ENCODE data around the gene SLC15A1.

The SLC15A1 gene

DNA sequence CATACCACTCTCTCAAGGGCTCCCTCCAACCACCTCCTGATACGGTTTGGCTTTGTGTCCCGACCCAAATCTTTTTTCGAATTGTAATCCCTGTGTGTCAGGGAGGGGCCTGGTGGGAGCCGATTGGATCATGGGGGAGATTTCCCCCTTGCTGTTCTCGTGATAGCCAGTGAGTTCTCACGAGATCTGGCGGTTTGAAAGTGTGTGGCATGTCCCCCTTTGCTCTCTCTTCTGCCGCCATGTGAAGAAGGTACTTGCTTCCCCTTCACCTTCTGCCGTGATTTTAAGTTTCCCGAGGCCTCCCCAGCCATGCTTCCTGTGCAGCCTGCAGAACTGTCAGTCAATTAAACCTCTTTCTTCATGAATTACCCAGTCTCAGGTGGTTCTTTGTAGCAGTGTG lies 34.7 kb upstream of the SLC15A1 start:
- CTCF ChIA-PET: no interaction called here

DNA sequence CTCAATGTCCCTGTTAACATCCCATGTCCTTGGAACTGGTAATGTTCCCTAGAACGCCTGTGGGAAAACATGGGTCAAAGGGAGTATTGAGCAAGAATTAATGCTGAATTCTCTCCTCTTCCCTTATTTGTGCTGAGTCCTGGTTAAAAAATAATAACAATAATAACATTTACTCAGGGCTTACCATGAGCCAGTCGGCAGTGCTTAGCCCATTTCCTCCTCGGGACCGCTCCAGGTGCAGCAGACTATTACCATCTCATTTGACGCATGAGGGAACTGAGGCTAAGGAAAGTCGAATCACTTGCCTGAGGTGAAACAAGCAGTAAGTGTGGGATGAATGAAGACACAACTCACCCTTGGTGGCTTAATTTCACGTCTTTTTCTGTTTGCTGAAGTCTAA lies 33.6 kb upstream of the SLC15A1 start:
- H3K36me3 ChIP-seq (ENCODE audit: control insufficient read depth in 2 of 2, insufficient read depth in 1 of 2, low read length in 2 of 2): no peaks in the 10 kb centered on the region
- H3K27ac ChIP-seq (ENCODE audit: extremely low read depth, low read depth, low read length): no peak overlapping the region
- no peaks in the 10 kb centered on the region for H3K9me3 ChIP-seq (ENCODE audit: control insufficient read depth, insufficient read depth, low read depth, low read length)
- CTCF ChIA-PET: no interaction called here
- no peak overlapping the region for H3K4me3 ChIP-seq (ENCODE audit: low read depth, low read length)
- no peaks in the 10 kb centered on the region for H3K4me1 ChIP-seq (ENCODE audit: control insufficient read depth, insufficient read depth, low read length)
- POLR2A ChIA-PET: no interaction called here
- TF ChIP-seq ZNF670 (tag by site-specific recombination; IDR thresholded peaks at IDR 0.05; ENCODE audit: low read depth) (no peak), ZNF248 (tag by site-specific recombination; IDR thresholded peaks at IDR 0.05) (no peak), EGR2 (tag by site-specific recombination; IDR thresholded peaks at IDR 0.05; ENCODE audit: low read depth) (no peak), ZBTB8A (tag by site-specific recombination; IDR thresholded peaks at IDR 0.05) (no peak), ZNF2 (tag by site-specific recombination; IDR thresholded peaks at IDR 0.05) (no peak), ZNF37A (tag by site-specific recombination; IDR thresholded peaks at IDR 0.05) (no peak), ZBTB1 (tag by site-specific recombination; IDR thresholded peaks at IDR 0.05) (no peak), ZNF354C (tag by site-specific recombination; IDR thresholded peaks at IDR 0.05; ENCODE audit: borderline replicate concordance, low read depth) (no peak), ZNF274 (IDR thresholded peaks at IDR 0.05; ENCODE audit: low read length) (no peak), ZNF274 (tag by site-specific recombination; IDR thresholded peaks at IDR 0.05; ENCODE audit: borderline replicate concordance) (no peak)
- TF ChIP-seq, protein P1, sequence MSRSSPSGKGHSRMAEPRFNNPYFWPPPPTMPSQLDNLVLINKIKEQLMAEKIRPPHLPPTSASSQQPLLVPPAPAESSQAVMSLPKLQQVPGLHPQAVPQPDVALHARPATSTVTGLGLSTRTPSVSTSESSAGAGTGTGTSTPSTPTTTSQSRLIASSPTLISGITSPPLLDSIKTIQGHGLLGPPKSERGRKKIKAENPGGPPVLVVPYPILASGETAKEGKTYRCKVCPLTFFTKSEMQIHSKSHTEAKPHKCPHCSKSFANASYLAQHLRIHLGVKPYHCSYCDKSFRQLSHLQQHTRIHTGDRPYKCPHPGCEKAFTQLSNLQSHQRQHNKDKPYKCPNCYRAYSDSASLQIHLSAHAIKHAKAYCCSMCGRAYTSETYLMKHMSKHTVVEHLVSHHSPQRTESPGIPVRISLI (tag by site-specific recombination; IDR thresholded peaks at IDR 0.05): no peak
- TF ChIP-seq, protein P2, sequence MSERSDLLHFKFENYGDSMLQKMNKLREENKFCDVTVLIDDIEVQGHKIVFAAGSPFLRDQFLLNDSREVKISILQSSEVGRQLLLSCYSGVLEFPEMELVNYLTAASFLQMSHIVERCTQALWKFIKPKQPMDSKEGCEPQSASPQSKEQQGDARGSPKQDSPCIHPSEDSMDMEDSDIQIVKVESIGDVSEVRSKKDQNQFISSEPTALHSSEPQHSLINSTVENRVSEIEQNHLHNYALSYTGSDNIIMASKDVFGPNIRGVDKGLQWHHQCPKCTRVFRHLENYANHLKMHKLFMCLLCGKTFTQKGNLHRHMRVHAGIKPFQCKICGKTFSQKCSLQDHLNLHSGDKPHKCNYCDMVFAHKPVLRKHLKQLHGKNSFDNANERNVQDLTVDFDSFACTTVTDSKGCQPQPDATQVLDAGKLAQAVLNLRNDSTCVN (tag by site-specific recombination; optimal IDR thresholded peaks at IDR 0.05): no peak

More for the DNA sequence above, 34.7 kb upstream of the SLC15A1 start:
- Histone ChIP-seq H3K4me3 (ENCODE audit: low read depth, low read length) (no peak overlapping the region), H3K36me3 (ENCODE audit: control insufficient read depth in 2 of 2, insufficient read depth in 1 of 2, low read length in 2 of 2) (no peaks in the 10 kb centered on the region), H3K4me1 (ENCODE audit: control insufficient read depth, insufficient read depth, low read length) (no peaks in the 10 kb centered on the region), H3K9me3 (ENCODE audit: control insufficient read depth, insufficient read depth, low read depth, low read length) (no peaks in the 10 kb centered on the region), H3K27ac (ENCODE audit: extremely low read depth, low read depth, low read length) (no peak overlapping the region)
- TF ChIP-seq, protein P3, sequence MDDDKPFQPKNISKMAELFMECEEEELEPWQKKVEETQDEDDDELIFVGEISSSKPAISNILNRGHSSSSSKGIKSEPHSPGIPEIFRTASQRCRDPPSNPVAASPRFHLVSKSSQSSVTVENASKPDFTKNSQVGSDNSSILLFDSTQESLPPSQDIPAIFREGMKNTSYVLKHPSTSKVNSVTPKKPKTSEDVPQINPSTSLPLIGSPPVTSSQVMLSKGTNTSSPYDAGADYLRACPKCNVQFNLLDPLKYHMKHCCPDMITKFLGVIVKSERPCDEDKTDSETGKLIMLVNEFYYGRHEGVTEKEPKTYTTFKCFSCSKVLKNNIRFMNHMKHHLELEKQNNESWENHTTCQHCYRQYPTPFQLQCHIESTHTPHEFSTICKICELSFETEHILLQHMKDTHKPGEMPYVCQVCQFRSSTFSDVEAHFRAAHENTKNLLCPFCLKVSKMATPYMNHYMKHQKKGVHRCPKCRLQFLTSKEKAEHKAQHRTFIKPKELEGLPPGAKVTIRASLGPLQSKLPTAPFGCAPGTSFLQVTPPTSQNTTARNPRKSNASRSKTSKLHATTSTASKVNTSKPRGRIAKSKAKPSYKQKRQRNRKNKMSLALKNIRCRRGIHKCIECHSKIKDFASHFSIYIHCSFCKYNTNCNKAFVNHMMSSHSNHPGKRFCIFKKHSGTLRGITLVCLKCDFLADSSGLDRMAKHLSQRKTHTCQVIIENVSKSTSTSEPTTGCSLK (tag by site-specific recombination; IDR thresholded peaks at IDR 0.05): no peak
- TF ChIP-seq ZNF792 (tag by site-specific recombination; IDR thresholded peaks at IDR 0.05) (no peak), ZNF629 (tag by site-specific recombination; IDR thresholded peaks at IDR 0.05) (no peak), GLI4 (tag by site-specific recombination; IDR thresholded peaks at IDR 0.05) (no peak), ZNF670 (tag by site-specific recombination; IDR thresholded peaks at IDR 0.05; ENCODE audit: low read depth) (no peak), ZFHX2 (tag by site-specific recombination; conservative IDR thresholded peaks at IDR 0.05) (no peak), GLIS2 (tag by site-specific recombination; IDR thresholded peaks at IDR 0.05) (no peak), ZNF560 (tag by site-specific recombination; IDR thresholded peaks at IDR 0.05; ENCODE audit: borderline replicate concordance) (no peak), KLF7 (tag by site-specific recombination; IDR thresholded peaks at IDR 0.05; ENCODE audit: borderline replicate concordance) (no peak), ZNF596 (tag by site-specific recombination; IDR thresholded peaks at IDR 0.05) (no peak), ZNF121 (tag by site-specific recombination; IDR thresholded peaks at IDR 0.05) (no peak), ZNF585B (tag by site-specific recombination; IDR thresholded peaks at IDR 0.05) (no peak), OVOL3 (tag by site-specific recombination; IDR thresholded peaks at IDR 0.05) (no peak), ZNF175 (tag by site-specific recombination; IDR thresholded peaks at IDR 0.05) (no peak), GLI2 (tag by site-specific recombination; IDR thresholded peaks at IDR 0.05; ENCODE audit: borderline replicate concordance, low read depth) (no peak), ZNF114 (tag by site-specific recombination; IDR thresholded peaks at IDR 0.05) (no peak)
- TF ChIP-seq, protein P4, sequence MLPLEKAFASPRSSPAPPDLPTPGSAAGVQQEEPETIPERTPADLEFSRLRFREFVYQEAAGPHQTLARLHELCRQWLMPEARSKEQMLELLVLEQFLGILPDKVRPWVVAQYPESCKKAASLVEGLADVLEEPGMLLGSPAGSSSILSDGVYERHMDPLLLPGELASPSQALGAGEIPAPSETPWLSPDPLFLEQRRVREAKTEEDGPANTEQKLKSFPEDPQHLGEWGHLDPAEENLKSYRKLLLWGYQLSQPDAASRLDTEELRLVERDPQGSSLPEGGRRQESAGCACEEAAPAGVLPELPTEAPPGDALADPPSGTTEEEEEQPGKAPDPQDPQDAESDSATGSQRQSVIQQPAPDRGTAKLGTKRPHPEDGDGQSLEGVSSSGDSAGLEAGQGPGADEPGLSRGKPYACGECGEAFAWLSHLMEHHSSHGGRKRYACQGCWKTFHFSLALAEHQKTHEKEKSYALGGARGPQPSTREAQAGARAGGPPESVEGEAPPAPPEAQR (tag by site-specific recombination; IDR thresholded peaks at IDR 0.05): no peak
- TF ChIP-seq, protein P5, sequence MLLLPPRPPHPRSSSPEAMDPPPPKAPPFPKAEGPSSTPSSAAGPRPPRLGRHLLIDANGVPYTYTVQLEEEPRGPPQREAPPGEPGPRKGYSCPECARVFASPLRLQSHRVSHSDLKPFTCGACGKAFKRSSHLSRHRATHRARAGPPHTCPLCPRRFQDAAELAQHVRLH (tag by site-specific recombination; IDR thresholded peaks at IDR 0.05): no peak
- TF ChIP-seq, protein P6, sequence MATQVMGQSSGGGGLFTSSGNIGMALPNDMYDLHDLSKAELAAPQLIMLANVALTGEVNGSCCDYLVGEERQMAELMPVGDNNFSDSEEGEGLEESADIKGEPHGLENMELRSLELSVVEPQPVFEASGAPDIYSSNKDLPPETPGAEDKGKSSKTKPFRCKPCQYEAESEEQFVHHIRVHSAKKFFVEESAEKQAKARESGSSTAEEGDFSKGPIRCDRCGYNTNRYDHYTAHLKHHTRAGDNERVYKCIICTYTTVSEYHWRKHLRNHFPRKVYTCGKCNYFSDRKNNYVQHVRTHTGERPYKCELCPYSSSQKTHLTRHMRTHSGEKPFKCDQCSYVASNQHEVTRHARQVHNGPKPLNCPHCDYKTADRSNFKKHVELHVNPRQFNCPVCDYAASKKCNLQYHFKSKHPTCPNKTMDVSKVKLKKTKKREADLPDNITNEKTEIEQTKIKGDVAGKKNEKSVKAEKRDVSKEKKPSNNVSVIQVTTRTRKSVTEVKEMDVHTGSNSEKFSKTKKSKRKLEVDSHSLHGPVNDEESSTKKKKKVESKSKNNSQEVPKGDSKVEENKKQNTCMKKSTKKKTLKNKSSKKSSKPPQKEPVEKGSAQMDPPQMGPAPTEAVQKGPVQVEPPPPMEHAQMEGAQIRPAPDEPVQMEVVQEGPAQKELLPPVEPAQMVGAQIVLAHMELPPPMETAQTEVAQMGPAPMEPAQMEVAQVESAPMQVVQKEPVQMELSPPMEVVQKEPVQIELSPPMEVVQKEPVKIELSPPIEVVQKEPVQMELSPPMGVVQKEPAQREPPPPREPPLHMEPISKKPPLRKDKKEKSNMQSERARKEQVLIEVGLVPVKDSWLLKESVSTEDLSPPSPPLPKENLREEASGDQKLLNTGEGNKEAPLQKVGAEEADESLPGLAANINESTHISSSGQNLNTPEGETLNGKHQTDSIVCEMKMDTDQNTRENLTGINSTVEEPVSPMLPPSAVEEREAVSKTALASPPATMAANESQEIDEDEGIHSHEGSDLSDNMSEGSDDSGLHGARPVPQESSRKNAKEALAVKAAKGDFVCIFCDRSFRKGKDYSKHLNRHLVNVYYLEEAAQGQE (tag by site-specific recombination; IDR thresholded peaks at IDR 0.05): no peak
- POLR2A ChIA-PET: no interaction called here

Data from HEK293 (cell line).